EL (cell line): ENCODE results near the gene NR3C1.

ENCODE experiments used
- DNase-seq: peaks from one replicate; pipeline ENCODE4 v3.0.0-alpha.2; 2016

NR3C1 gene

GRCh38 chr5:143249851-143250250 is 153.6 kb downstream of the NR3C1 start:
- no peak for DNase-seq

- peak; percentile 75 for DNase-seq
These were observed 154.5 kb downstream of the NR3C1 start for GRCh38 chr5:143248822-143249579.

- DNase-seq: no peak
These were observed 155.1 kb downstream of the NR3C1 start for GRCh38 chr5:143248391-143248790.

GRCh38 chr5:143247134-143247815 is 156.2 kb downstream of the NR3C1 start:
- DNase-seq: no peak

- DNase-seq: peak; percentile 98
These were observed 157.4 kb downstream of the NR3C1 start for GRCh38 chr5:143245929-143246561.

- DNase-seq: peak; percentile 50
These were observed 158.5 kb downstream of the NR3C1 start for GRCh38 chr5:143244990-143245389.

- DNase-seq: peak; percentile 99
These were observed 159.3 kb downstream of the NR3C1 start for GRCh38 chr5:143244000-143244736.

- DNase-seq: peak; percentile 16
These were observed 160.4 kb downstream of the NR3C1 start for GRCh38 chr5:143243103-143243502.

- DNase-seq: peak; percentile 53
These were observed 161.6 kb downstream of the NR3C1 start for GRCh38 chr5:143241892-143242291.

GRCh38 chr5:143239882-143240518 is 163.5 kb downstream of the NR3C1 start:
- no peak for DNase-seq

- DNase-seq: no peak
These were observed 164.9 kb downstream of the NR3C1 start for GRCh38 chr5:143238620-143239019.

GRCh38 chr5:143237664-143238063 is 165.8 kb downstream of the NR3C1 start:
- no peak for DNase-seq

- DNase-seq: no peak
These were observed 166.8 kb downstream of the NR3C1 start for GRCh38 chr5:143236682-143237081.

- peak; percentile 64 for DNase-seq
These were observed 168.1 kb downstream of the NR3C1 start for GRCh38 chr5:143235423-143235822.

- no peak for DNase-seq
These were observed 169.2 kb downstream of the NR3C1 start for GRCh38 chr5:143234162-143234842.

- DNase-seq: peak; percentile 38
These were observed 170.5 kb downstream of the NR3C1 start for GRCh38 chr5:143233031-143233430.

- DNase-seq: no peak
These were observed 171.3 kb downstream of the NR3C1 start for GRCh38 chr5:143231973-143232812.

- DNase-seq: no peak
These were observed 172.1 kb downstream of the NR3C1 start for GRCh38 chr5:143231416-143231815.

GRCh38 chr5:143230676-143230996 is 172.8 kb downstream of the NR3C1 start:
- DNase-seq: no peak

- DNase-seq: no peak
These were observed 173.4 kb downstream of the NR3C1 start for GRCh38 chr5:143229896-143230675.
